Measurements from ENCODE around the gene ANKRD65.
"Not testable (repeated sequence)": the region's sequence is repeated elsewhere in the genome, so short reads cannot be mapped to it uniquely, and the experiment has no call there.

The ANKRD65 gene

DNA sequence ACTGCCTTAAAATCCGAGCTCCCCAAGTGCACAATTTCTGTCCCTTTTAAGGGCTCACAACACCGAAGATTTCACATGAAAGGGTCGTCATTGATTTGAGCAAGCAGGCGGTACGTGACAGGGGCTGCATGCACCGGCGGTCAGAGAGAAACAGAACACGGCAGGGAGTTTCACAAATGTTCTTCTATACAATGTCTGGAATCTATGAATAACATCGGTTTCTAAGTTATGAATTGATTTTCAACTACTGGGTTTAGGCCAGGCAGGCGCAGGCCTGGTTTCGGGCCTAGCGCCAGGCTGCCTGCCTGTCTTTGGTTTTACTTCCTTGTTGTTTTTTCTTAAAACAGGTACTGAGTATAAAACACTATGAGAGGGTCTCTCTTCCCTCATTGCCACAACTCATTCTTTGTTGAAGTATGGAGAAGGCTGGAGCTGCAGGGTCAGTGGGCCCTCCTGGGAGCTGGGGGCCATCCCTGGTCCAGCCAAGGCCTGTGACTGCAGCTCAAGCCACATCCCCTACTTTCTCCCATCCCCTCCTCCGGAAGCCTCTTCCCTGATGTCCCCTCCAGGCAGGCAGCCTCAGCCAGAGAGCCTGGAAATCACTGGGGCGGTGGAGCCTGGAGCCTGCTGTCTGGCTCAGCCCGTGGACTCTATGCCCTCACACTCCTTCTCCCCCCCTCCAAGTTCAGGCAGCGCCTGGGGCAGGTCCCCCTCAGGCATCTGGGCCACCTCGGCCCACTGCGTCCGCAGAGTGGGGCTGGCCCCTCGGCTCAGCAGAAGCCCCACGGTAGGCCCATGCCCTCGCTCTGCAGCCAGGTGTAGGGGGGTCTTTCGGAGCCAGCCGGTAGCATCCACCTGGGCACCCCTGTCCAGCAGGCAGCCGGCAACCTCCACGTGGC, 2.4 kb downstream of the ANKRD65 start:
- peaks cover 4% of the 10 kb centered on the region for H3K4me1 ChIP-seq (ENCODE audit: control insufficient read depth, insufficient read depth, low read length)
- no peak overlapping the region for H3K9ac ChIP-seq (ENCODE audit: low read depth, low read length)
- no peaks in the 10 kb centered on the region for H3K36me3 ChIP-seq (ENCODE audit: control insufficient read depth, insufficient read depth, low read length)
- H3K4me3 ChIP-seq (ENCODE audit: low read depth, low read length), result no peak overlapping the region
- no peaks in the 10 kb centered on the region for H3K9me3 ChIP-seq (ENCODE audit: control insufficient read depth, insufficient read depth, low read length)
- H3K27me3 ChIP-seq (ENCODE audit: control insufficient read depth, insufficient read depth, low read length), result no peaks in the 10 kb centered on the region

DNA sequence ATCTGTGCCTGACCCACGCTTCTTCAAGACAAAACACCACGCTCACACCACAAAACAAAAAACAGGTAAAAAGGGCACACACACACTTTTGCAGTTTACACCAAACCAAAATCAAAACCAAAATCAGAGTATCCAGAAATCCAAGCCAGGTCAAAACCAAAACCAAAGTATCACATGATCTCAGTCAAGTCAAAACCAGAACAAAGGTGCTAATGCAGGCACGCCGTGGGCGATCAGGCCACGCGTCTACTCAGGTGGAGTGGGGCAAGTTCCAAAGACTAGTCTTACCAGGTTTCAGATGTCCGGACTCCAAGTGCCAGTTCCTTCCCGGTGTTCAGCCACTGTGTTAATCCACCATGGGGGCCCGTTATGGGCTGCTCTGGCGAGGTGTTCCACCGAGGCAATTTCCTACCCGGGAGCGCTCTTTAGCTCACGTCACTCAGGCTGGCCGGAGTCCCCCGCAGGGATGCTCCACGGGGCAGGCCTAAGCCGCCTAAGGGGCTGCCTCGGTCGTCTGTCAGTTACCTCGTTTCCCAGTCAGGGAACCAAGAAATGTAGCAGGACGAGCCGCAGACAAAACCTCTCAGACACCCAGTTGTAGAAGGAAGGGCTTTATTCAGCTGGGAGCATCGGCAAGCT, 3.1 kb downstream of the ANKRD65 start:
- H3K36me3 ChIP-seq (ENCODE audit: control insufficient read depth, insufficient read depth, low read length); H3K9ac ChIP-seq (ENCODE audit: low read depth, low read length); H3K4me1 ChIP-seq (ENCODE audit: control insufficient read depth, insufficient read depth, low read length); H3K9me3 ChIP-seq (ENCODE audit: control insufficient read depth, insufficient read depth, low read length); H3K4me3 ChIP-seq (ENCODE audit: low read depth, low read length); H3K27me3 ChIP-seq (ENCODE audit: control insufficient read depth, insufficient read depth, low read length): not testable (repeated sequence)

DNA sequence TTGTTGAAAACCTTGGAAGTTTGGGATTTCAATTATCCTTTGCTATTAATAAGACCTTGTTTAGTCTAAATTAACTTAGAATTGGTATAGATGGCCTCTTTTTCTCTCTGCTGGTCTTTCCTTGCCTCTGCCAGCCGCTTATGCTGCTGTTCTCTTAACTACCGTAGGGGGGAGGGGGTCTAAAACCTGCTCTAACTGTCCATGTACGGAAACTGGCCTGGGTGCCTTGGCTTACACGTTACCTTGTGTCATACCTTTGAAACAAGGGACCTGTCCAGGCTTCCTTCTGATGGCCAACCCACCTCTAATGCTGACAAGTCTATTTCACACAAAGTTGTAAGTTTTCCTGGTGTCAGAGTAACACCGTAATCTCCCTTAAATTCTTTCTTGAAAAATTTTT, 3.7 kb downstream of the ANKRD65 start:
- H3K9ac ChIP-seq (ENCODE audit: low read depth, low read length); H3K4me1 ChIP-seq (ENCODE audit: control insufficient read depth, insufficient read depth, low read length); H3K36me3 ChIP-seq (ENCODE audit: control insufficient read depth, insufficient read depth, low read length); H3K9me3 ChIP-seq (ENCODE audit: control insufficient read depth, insufficient read depth, low read length); H3K27me3 ChIP-seq (ENCODE audit: control insufficient read depth, insufficient read depth, low read length); H3K4me3 ChIP-seq (ENCODE audit: low read depth, low read length): not testable (repeated sequence)

DNA sequence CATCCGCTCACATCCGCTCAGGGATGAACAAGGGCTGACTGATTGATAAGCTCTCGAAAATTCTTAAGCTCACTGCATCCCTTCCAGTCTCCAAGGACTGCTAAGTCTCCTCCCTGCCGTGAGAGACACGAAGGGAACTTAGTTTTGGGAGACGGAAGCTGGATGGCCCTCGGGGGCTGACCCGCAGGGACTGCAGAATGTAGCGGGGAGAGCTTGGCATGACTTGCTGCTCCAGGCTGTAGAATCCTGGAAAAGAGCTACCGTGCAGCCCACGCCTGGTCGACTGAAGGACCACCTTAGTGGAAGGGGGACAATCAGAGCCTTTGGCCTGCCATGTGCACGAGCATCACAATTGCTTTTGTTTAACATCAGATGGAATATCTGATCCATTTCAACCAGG, 5.3 kb downstream of the ANKRD65 start:
- Histone ChIP-seq H3K4me1 (ENCODE audit: control insufficient read depth, insufficient read depth, low read length) (peaks cover 5% of the 10 kb centered on the region), H3K27me3 (ENCODE audit: control insufficient read depth, insufficient read depth, low read length) (no peaks in the 10 kb centered on the region), H3K9me3 (ENCODE audit: control insufficient read depth, insufficient read depth, low read length) (no peaks in the 10 kb centered on the region), H3K36me3 (ENCODE audit: control insufficient read depth, insufficient read depth, low read length) (peaks cover 6% of the 10 kb centered on the region), H3K4me3 (ENCODE audit: low read depth, low read length) (no peak overlapping the region), H3K9ac (ENCODE audit: low read depth, low read length) (peak overlapping the region; percentile 12)

DNA sequence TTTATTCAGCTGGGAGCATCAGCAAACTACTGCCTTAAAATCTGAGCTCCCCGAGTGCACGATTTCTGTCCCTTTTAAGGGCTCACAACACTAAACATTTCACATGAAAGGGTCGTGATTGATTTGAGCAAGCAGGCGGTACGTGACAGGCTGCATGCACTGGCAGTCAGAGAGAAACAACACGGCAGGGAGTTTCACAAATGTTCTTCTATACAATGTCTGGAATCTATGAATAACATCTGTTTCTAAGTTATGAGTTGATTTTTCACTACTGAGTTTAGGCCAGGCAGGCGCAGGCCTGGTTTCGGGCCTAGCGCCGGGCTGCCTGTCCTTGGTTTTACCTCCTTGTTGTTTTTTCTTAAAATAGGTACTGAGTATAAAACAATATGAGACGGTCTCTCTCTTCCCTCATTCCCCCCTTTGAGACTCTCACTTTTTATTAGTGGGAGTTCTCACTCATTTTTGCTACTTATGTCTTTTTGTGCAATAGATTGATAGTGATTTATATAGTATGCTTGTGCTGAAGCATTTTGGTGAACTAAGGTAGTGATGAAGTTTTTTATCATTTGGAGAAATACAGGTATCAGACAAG, 8.7 kb downstream of the ANKRD65 start:
- not testable (repeated sequence) for H3K4me3 ChIP-seq (ENCODE audit: low read depth, low read length); H3K9me3 ChIP-seq (ENCODE audit: control insufficient read depth, insufficient read depth, low read length); H3K9ac ChIP-seq (ENCODE audit: low read depth, low read length); H3K4me1 ChIP-seq (ENCODE audit: control insufficient read depth, insufficient read depth, low read length); H3K27me3 ChIP-seq (ENCODE audit: control insufficient read depth, insufficient read depth, low read length)
- peaks cover 15% of the 10 kb centered on the region for H3K36me3 ChIP-seq (ENCODE audit: control insufficient read depth, insufficient read depth, low read length)

DNA sequence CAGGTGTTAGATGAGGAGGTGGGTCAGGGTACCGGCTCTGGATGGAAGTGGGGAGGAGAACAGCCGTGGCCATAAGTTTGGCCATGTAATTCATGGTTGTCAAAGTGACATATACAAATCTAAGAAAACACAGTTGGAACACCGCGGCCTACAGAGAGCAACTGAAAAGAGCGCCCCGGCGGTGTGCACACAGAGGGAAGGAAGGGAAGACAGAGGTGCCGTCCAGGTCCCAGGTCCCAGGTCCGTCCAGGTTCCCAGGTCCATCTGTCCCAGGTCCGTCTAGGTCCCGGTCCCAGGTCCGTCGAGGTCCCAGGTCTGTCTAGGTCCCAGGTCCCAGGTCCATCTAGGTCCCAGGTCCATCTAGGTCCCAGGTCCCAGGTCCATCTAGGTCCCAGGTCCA, 9.4 kb downstream of the ANKRD65 start:
- no peak overlapping the region for H3K9ac ChIP-seq (ENCODE audit: low read depth, low read length)
- H3K27me3 ChIP-seq (ENCODE audit: control insufficient read depth, insufficient read depth, low read length), result no peaks in the 10 kb centered on the region
- H3K4me1 ChIP-seq (ENCODE audit: control insufficient read depth, insufficient read depth, low read length), result peaks cover 8% of the 10 kb centered on the region
- no peaks in the 10 kb centered on the region for H3K9me3 ChIP-seq (ENCODE audit: control insufficient read depth, insufficient read depth, low read length)
- H3K4me3 ChIP-seq (ENCODE audit: low read depth, low read length), result no peak overlapping the region
- H3K36me3 ChIP-seq (ENCODE audit: control insufficient read depth, insufficient read depth, low read length), result peaks cover 17% of the 10 kb centered on the region

GRCh38 chr1:1410238-1410637, 10.8 kb downstream of the ANKRD65 start:
- not testable (repeated sequence) for H3K27me3 ChIP-seq (ENCODE audit: control insufficient read depth, insufficient read depth, low read length); H3K9me3 ChIP-seq (ENCODE audit: control insufficient read depth, insufficient read depth, low read length); H3K4me1 ChIP-seq (ENCODE audit: control insufficient read depth, insufficient read depth, low read length)
- Histone ChIP-seq H3K4me3 (ENCODE audit: low read depth, low read length) (peak overlapping the region; percentile 4), H3K9ac (ENCODE audit: low read depth, low read length) (peak overlapping the region; percentile 48), H3K36me3 (ENCODE audit: control insufficient read depth, insufficient read depth, low read length) (peaks cover 26% of the 10 kb centered on the region)

- Histone ChIP-seq H3K9me3 (ENCODE audit: control insufficient read depth, insufficient read depth, low read length) (no peaks in the 10 kb centered on the region), H3K9ac (ENCODE audit: low read depth, low read length) (peak overlapping the region; percentile 97), H3K36me3 (ENCODE audit: control insufficient read depth, insufficient read depth, low read length) (peaks cover 38% of the 10 kb centered on the region), H3K4me1 (ENCODE audit: control insufficient read depth, insufficient read depth, low read length) (peaks cover 8% of the 10 kb centered on the region), H3K4me3 (ENCODE audit: low read depth, low read length) (peak overlapping the region; percentile 93), H3K27me3 (ENCODE audit: control insufficient read depth, insufficient read depth, low read length) (no peaks in the 10 kb centered on the region)
These were observed 13.3 kb downstream of the ANKRD65 start for GRCh38 chr1:1407636-1408318.

- H3K9ac ChIP-seq (ENCODE audit: low read depth, low read length), result peak within 1 kb of the TSS; percentile 97
- peaks cover 39% of the 10 kb centered on the region for H3K36me3 ChIP-seq (ENCODE audit: control insufficient read depth, insufficient read depth, low read length)
- peaks cover 11% of the 10 kb centered on the region for H3K4me1 ChIP-seq (ENCODE audit: control insufficient read depth, insufficient read depth, low read length)
- no peaks in the 10 kb centered on the region for H3K9me3 ChIP-seq (ENCODE audit: control insufficient read depth, insufficient read depth, low read length)
- H3K4me3 ChIP-seq (ENCODE audit: low read depth, low read length), result peak within 1 kb of the TSS; percentile 93
- no peaks in the 10 kb centered on the region for H3K27me3 ChIP-seq (ENCODE audit: control insufficient read depth, insufficient read depth, low read length)
These were observed 14.0 kb downstream of the ANKRD65 start, which contains the start of gene MRPL20 for GRCh38 chr1:1406821-1407635. Gene MRPL20 (minus strand): TSS chr1:1407293. CDS start chr1:1407217, 76 bp downstream.

DNA sequence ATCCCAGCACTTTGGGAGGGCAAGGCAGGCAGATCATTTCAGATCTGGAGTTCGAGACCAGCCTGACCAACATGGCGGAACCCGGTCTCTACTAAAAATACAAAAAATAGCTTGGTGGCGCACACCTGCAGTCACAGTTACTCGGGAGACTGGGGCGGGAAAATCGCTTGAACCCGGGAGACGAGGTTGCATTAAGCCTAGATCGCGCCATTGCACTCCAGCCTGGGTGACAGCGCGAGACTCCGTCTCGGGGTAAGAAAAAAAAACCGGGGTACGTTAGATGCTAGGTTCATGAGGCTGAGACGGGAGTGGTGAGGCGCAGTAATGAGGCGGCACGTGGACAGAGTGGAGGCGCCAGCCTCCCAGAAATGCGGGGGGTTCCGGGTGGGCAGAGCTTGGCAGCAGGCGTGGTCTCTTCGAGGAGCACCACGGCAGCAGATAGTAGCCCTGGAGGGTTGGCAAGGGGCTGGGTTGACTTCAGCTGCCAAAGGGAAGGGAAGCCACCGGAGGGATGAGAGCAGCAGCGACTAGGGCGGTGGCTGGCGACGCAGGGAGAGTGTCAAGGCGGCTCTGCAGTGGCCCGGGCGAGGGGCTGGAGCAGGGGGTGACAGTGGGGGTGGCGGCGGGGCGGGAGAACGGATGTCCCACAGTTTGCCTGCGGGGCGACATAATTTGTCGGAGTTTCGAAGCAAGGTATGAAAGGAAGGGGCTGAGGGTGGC, 14.8 kb downstream of the ANKRD65 start:
- H3K4me1 ChIP-seq (ENCODE audit: control insufficient read depth, insufficient read depth, low read length), result peaks cover 9% of the 10 kb centered on the region
- H3K36me3 ChIP-seq (ENCODE audit: control insufficient read depth, insufficient read depth, low read length), result peaks cover 41% of the 10 kb centered on the region
- H3K9me3 ChIP-seq (ENCODE audit: control insufficient read depth, insufficient read depth, low read length), result no peaks in the 10 kb centered on the region
- no peaks in the 10 kb centered on the region for H3K27me3 ChIP-seq (ENCODE audit: control insufficient read depth, insufficient read depth, low read length)
- peak overlapping the region; percentile 93 for H3K4me3 ChIP-seq (ENCODE audit: low read depth, low read length)
- peak overlapping the region; percentile 97 for H3K9ac ChIP-seq (ENCODE audit: low read depth, low read length)
